Measurements from ENCODE around the gene CPT1B.

The CPT1B gene

GRCh38 chr22:50551160-50551752 is 27.0 kb downstream of the CPT1B start:
- H3K36me3 ChIP-seq (ENCODE audit: control insufficient read depth, insufficient read depth, low read length) = no peaks in the 10 kb centered on the region
- TF ChIP-seq CTCF (IDR thresholded peaks at IDR 0.05; ENCODE audit: insufficient read depth, low read length, poor library complexity, severe bottlenecking) = no peak
- no peaks in the 10 kb centered on the region for H3K27me3 ChIP-seq (replicated peaks; ENCODE audit: control insufficient read depth, insufficient read depth, low read length)
- H3K4me3 ChIP-seq (replicated peaks; ENCODE audit: low read depth, low read length) = no peak overlapping the region
- DNase-seq (ENCODE audit: extremely low read depth, insufficient read length) = no peak

- H3K27me3 ChIP-seq (replicated peaks; ENCODE audit: control insufficient read depth, insufficient read depth, low read length) = no peaks in the 10 kb centered on the region
- no peak for DNase-seq (ENCODE audit: extremely low read depth, insufficient read length)
- H3K4me3 ChIP-seq (replicated peaks; ENCODE audit: low read depth, low read length) = no peak overlapping the region
- no peaks in the 10 kb centered on the region for H3K36me3 ChIP-seq (ENCODE audit: control insufficient read depth, insufficient read depth, low read length)
- TF ChIP-seq CTCF (IDR thresholded peaks at IDR 0.05; ENCODE audit: insufficient read depth, low read length, poor library complexity, severe bottlenecking) = no peak
Measured at GRCh38 chr22:50550395-50550794, 27.8 kb downstream of the CPT1B start.

- peak overlapping the region; percentile 40 for H3K4me3 ChIP-seq (replicated peaks; ENCODE audit: low read depth, low read length)
- DNase-seq (ENCODE audit: extremely low read depth, insufficient read length) = no peak
- no peaks in the 10 kb centered on the region for H3K36me3 ChIP-seq (ENCODE audit: control insufficient read depth, insufficient read depth, low read length)
- no peak for TF ChIP-seq CTCF (IDR thresholded peaks at IDR 0.05; ENCODE audit: insufficient read depth, low read length, poor library complexity, severe bottlenecking)
- H3K27me3 ChIP-seq (replicated peaks; ENCODE audit: control insufficient read depth, insufficient read depth, low read length) = no peaks in the 10 kb centered on the region
Measured at GRCh38 chr22:50548921-50549790, 29.1 kb downstream of the CPT1B start.

GRCh38 chr22:50548040-50548920 is 29.9 kb downstream of the CPT1B start:
- H3K36me3 ChIP-seq (ENCODE audit: control insufficient read depth, insufficient read depth, low read length) = no peaks in the 10 kb centered on the region
- TF ChIP-seq CTCF (IDR thresholded peaks at IDR 0.05; ENCODE audit: insufficient read depth, low read length, poor library complexity, severe bottlenecking) = peak; percentile 21
- no peaks in the 10 kb centered on the region for H3K27me3 ChIP-seq (replicated peaks; ENCODE audit: control insufficient read depth, insufficient read depth, low read length)
- H3K4me3 ChIP-seq (replicated peaks; ENCODE audit: low read depth, low read length) = peak overlapping the region; percentile 40
- peak; percentile 47 for DNase-seq (ENCODE audit: extremely low read depth, insufficient read length)

GRCh38 chr22:50547263-50547985 is 30.8 kb downstream of the CPT1B start:
- TF ChIP-seq CTCF (IDR thresholded peaks at IDR 0.05; ENCODE audit: insufficient read depth, low read length, poor library complexity, severe bottlenecking) = no peak
- no peak for DNase-seq (ENCODE audit: extremely low read depth, insufficient read length)
- Histone ChIP-seq H3K27me3 (replicated peaks; ENCODE audit: control insufficient read depth, insufficient read depth, low read length) (no peaks in the 10 kb centered on the region), H3K36me3 (ENCODE audit: control insufficient read depth, insufficient read depth, low read length) (no peaks in the 10 kb centered on the region), H3K4me3 (replicated peaks; ENCODE audit: low read depth, low read length) (no peak overlapping the region)
